Left lung (tissue), 10 donors: ENCODE data around the gene RRBP1. TPM values are rescaled to one million over a fixed set of nuclear protein-coding genes. Genes with fewer than 3 reads are reported as not detected.

Experiments used
- ATAC-seq: fragments of 200-7000 bp; cut with Tn5 transposase; one replicate; pipeline ENCODE4 v1.9.1; 2020; ENCODE audit warnings: moderate library complexity
- DNase-seq, 4 donors: peaks; one replicate each; pipeline ENCODE4 v3.0.0-alpha.2; 2013 to 2020
- H3K27ac ChIP-seq, 2 donors: fragments of 200-600 bp; sonication (generic) in 1 of 2; one replicate each; pipeline versions ENCODE4 v1.5.0 to v1.8.0; 2020 to 2021
- H3K27me3 ChIP-seq, 2 donors: fragments of 200-600 bp; sonication (generic) in 1 of 2; one replicate each; pipeline versions ENCODE4 v1.5.0 to v1.8.0; 2020 to 2021
- H3K36me3 ChIP-seq, 2 donors: fragments of 200-600 bp; sonication (generic) in 1 of 2; one replicate each; pipeline versions ENCODE4 v1.5.0 to v1.8.0; 2020 to 2021
- H3K4me1 ChIP-seq, 2 donors: fragments of 200-600 bp; one replicate each; pipeline ENCODE4 v1.8.0; 2021
- H3K4me3 ChIP-seq, 2 donors: fragments of 200-600 bp; sonication (generic) in 1 of 2; one replicate each; pipeline versions ENCODE4 v1.5.0 to v1.8.0; 2020 to 2021; ENCODE audit warnings: mild to moderate bottlenecking in 1 of 2
- H3K9me3 ChIP-seq, 2 donors: fragments of 200-600 bp; sonication (generic) in 1 of 2; one replicate each; pipeline versions ENCODE4 v1.5.0 to v1.8.0; 2020 to 2021
- intact Hi-C, 2 donors: fragments of 100-400 bp; cut with DNase I; formaldehyde crosslinking; loops; one replicate each; pipeline versions ENCODE4 v1.11.2 to v1.14.2; 2022
- polyA plus RNA-seq, 6 donors: library from polyadenylated mRNA; unstranded; fragments of 120-200 nt; gene quantifications; one replicate each; pipeline ENCODE4 v1.2.1, GENCODE V29; 2013; ENCODE audit not compliant: insufficient read length in 6 of 6
- total RNA-seq, 2 donors: library from RNA; stranded (reverse); fragmentation: NEBNext Ultra II Directional; extraction: Animal tissue kit (Norgen Biotek cat#: 25700); gene quantifications; one replicate each; pipeline ENCODE4 v1.2.1, GENCODE V29; 2021
- TF ChIP-seq, protein P1 (sequence below), 2 donors: fragments of 200-600 bp; sonication (generic) in 1 of 2; IDR thresholded peaks; one replicate each; pipeline versions ENCODE4 v1.5.0 to v1.8.0; 2021; ENCODE audit warnings: antibody characterized with exemption in 2 of 2
- donor health status: DM: no; HTN: yes; CAD: no.
- donor health status: DM: no; HTN: no; CAD: no.

RRBP1 gene
- total and polyA plus RNA-seq, 8 donors, result 110 to 263 (median 131) TPM

DNA sequence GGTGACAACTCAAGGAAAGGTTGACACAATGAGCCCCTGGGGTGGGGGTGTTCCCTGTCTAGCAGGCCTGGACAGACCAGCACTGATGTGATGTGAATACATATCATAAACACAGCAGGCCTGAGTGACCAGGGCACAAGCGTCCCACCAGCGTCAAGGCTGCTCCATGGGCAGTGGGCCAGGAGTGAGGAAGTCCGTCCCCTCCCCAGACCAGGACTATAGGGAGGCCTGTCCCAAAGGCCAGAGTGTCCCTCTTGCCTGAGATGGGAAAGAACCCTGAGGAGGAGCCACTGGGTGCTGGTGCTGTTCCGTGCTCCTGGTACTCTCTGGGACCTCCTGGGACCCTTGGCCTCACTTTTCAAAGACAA is 44.6 kb downstream of the RRBP1 start:
- H3K36me3 ChIP-seq, result peaks cover 0 to 100% of the 10 kb centered on the region in 2 donors
- no peak overlapping the region for H3K4me3 ChIP-seq
- H3K27me3 ChIP-seq, result no peaks in the 10 kb centered on the region
- ATAC-seq (no peak), DNase-seq (no peak)
- H3K9me3 ChIP-seq, result no peaks in the 10 kb centered on the region
- H3K4me1 ChIP-seq, result peaks cover 8 to 15% of the 10 kb centered on the region in 2 donors
- TF ChIP-seq, protein P1, sequence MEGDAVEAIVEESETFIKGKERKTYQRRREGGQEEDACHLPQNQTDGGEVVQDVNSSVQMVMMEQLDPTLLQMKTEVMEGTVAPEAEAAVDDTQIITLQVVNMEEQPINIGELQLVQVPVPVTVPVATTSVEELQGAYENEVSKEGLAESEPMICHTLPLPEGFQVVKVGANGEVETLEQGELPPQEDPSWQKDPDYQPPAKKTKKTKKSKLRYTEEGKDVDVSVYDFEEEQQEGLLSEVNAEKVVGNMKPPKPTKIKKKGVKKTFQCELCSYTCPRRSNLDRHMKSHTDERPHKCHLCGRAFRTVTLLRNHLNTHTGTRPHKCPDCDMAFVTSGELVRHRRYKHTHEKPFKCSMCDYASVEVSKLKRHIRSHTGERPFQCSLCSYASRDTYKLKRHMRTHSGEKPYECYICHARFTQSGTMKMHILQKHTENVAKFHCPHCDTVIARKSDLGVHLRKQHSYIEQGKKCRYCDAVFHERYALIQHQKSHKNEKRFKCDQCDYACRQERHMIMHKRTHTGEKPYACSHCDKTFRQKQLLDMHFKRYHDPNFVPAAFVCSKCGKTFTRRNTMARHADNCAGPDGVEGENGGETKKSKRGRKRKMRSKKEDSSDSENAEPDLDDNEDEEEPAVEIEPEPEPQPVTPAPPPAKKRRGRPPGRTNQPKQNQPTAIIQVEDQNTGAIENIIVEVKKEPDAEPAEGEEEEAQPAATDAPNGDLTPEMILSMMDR (IDR thresholded peaks at IDR 0.05), result no peak
- no peak overlapping the region for H3K27ac ChIP-seq
- intact Hi-C loops, result no loop called here

DNA sequence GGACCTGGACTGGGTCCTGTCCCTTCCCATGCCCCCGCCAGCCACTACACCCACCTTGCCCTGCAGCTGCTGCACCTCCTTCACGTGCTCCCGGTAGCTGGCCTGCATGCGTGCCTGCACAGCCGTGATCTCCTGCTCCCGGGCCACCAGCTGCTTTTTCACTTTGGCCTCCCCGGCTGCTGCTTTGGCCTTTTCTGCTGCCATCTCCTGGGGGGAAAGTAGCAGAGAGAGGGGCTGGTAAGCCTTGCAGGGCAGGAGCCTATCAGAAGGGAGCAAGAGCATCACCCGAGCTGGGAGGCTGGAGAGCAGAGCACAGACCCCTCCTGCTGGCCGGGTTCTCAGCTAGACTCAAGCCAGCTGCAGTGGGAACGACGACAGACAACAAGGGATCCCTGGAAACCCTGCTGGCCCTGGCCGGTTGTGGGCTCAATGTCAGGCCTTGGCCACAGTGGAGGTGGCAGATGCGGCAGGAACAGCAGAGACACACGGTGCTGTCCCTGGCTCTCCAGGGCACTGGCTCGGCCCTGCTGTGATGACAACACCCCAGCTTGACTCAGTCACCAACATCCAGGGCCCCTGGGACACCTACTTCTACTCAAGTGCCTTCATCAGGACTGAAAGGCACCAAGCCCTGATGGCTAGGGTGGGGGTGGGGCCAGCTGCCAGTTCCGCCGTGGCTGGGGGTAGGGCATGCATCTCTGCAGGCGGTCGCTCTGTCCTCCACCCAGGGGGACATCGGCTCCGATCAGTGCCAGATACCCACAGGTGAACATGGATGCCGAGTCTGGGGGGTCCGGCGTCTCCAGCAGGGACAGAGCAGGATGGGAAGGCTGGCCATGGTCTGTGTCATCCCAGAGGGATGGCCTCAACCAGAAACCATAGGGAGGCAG is 45.3 kb downstream of the RRBP1 start:
- DNase-seq (peak in 1 of 4 donors; percentile 41), ATAC-seq (no peak)
- intact Hi-C loops, result no loop called here
- Histone ChIP-seq H3K27me3 (no peaks in the 10 kb centered on the region), H3K4me3 (no peak overlapping the region), H3K9me3 (no peaks in the 10 kb centered on the region), H3K27ac (no peak overlapping the region), H3K36me3 (peaks cover 0 to 100% of the 10 kb centered on the region in 2 donors), H3K4me1 (peaks cover 8 to 15% of the 10 kb centered on the region in 2 donors)
- TF ChIP-seq, protein P1 (IDR thresholded peaks at IDR 0.05), result no peak

DNA sequence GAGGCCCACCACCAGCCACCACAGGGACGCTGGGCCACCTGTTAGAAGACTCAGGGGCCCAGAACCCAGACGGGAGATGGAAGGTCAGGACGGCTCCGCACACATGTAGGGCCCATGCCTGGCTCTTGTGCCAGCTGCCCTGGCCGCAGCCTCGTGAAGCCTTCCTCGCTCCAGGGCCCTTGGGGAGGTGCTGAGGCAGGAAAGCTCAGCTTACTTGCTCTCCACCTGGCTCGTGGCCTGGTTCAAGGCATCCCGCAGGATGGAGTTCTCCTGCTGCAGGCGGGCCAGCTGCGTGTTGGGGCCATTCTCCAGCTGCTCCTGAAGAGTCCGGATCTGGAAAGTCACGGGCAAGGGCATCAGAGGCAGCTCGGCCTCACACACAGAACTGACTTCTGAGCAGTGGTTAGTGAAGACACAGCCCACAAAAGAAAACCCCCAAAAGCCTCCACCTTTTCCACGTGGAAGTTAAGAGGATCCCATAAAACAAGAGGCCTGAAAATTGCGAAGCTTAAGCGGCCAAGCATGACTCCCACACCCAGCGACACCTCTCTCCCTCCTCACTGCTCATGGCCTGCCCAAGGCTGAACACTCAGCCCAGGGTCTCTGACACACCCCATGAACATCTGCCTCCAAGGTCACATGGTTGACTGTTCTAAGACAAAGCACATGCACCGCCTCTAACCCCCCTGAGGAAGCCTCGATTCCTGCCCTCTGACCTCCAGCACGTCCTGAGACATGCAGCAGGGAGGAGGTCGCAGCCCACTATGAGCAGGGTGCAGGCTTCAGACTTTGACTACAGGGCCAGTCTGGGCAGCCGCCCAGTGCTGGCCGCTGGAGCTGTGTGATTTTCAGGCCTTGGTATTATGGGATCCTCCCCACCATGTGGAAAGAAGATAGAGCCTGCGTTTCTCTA is 46.5 kb downstream of the RRBP1 start:
- no peaks in the 10 kb centered on the region for H3K9me3 ChIP-seq
- intact Hi-C loops, result no loop called here
- DNase-seq, result no peak
- no peaks in the 10 kb centered on the region for H3K27me3 ChIP-seq
- peaks cover 0 to 100% of the 10 kb centered on the region in 2 donors for H3K36me3 ChIP-seq
- no peak overlapping the region for H3K27ac ChIP-seq
- no peak overlapping the region for H3K4me3 ChIP-seq
- H3K4me1 ChIP-seq, result peaks cover 8 to 15% of the 10 kb centered on the region in 2 donors
- ATAC-seq, result peak; percentile 2
- TF ChIP-seq, protein P1 (IDR thresholded peaks at IDR 0.05), result no peak

DNA sequence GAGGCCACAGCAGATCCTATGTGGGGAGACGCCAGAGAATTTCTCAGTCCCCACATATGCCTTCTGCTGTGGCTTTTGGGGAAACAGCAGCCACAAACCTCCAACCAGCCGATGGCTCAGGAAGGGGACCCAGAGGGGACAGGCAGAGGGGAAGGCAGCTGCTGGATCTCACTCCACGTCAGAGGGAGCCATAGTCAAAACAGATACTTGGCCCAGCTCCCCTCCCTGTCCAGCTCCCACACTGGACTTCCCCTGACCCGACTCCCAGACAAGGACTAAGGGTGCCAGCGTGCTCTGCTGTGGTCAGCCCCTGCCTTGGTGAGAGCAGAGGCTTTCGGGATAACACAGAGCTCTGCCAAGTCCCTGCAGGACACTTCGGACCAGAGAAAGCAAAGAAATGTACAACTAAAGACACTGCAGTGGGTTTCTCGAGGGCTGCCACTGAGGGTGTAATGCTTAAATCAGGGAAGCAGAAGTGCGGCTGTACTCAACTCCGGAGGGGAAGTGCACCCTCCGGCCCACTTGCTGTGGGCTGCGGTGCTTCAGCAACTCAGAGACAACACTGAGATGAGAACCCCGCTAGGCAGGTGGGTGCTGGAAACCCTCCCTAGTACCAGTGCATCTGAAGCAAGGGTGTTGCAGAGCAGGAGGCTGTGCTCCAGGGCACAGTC is 47.2 kb downstream of the RRBP1 start:
- TF ChIP-seq, protein P1 (IDR thresholded peaks at IDR 0.05), result no peak
- DNase-seq, result no peak
- Histone ChIP-seq H3K27me3 (no peaks in the 10 kb centered on the region), H3K36me3 (peaks cover 0 to 100% of the 10 kb centered on the region in 2 donors), H3K4me1 (peaks cover 8 to 15% of the 10 kb centered on the region in 2 donors), H3K27ac (peak overlapping the region in 1 of 2 donors; percentile 33), H3K4me3 (no peak overlapping the region), H3K9me3 (no peaks in the 10 kb centered on the region)
- ATAC-seq, result peak; percentile 49
- intact Hi-C loops, result no loop called here
